HG03097 (cell line): Measurements from ENCODE around the gene CLNK.

Experiments used
- ATAC-seq: cut with Tn5 transposase; IDR thresholded peaks from one replicate; pipeline ENCODE4 v1.9.1; 2021; ENCODE audit not compliant: unreplicated experiment, low FRiP score

The CLNK gene

DNA sequence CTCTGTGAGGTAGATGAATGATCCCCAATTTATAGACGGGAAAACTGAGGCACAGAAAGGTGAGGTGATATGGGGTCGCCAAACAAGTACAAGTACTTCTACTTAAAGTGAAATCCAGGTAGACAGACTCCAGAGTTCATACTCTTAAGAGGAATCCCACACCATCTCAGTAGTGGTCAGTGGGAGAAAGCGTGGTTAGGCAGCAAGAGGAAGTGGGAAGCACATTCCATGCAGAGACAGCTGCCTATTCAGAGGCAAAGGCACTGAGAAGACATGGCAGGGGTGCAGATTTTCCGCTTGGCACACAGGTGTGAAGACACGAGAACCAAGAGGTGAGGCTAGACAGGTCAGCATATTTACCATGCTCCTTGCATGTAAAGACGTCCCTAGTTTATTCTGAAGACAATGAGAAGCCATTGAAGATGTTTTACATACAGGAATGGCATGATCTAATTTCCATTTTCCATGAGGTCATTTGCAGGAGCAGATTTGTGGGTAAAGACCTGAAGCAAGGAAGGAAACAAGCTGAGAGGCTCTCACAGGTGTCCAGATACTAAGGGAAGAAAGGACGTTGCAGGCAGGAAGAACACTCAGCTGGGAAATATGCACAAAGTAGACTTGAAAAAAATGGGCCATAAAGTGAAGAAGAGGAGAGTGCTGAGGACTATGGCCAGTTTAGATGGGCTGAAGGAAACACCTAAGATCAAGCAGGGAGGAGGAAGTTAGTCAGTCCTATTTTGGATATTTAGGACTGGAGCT lies 17.3 kb upstream of the CLNK start:
- ATAC-seq, result no peak

- ATAC-seq, result no peak
These were observed 16.6 kb upstream of the CLNK start for GRCh38 chr4:10701161-10701560.

DNA sequence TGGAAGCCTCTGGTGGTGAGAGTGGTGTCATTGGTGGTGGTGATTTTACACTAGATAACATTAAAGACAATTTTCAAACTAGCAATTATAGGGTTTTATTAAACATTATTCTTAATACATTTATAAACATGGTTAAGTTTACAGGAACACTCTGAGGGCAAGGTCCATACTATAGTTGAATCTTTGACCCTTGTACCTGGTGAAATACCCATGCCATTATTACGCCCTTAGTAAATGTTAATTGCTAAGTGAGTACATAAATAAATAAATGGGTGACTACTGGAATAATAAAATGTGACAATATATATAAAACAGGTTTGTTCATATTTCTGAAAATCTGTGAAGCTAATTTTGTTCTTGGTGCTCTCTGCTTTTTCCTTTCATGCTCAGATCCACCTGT lies 13.6 kb upstream of the CLNK start:
- no peak for ATAC-seq

GRCh38 chr4:10697086-10697485 lies 12.5 kb upstream of the CLNK start:
- ATAC-seq, result no peak

DNA sequence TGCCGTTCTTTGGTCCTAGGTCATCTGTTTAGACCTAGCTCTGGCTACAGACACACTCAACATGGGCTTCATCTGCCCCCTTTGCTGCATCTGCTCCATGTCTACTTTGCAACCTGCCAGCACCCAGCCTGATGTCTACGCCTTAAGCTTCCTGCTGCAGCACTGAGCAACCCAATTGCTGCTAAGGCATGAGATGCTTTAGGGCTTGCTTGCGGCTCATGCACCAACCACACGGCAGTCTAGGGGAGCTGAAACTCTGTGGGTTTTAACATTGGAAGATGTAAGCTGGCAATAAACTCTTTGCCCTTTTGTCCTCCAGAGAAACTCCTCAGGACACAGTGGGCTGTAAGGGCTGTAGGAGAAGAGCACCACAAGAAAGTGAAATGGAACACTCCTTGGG lies 11.7 kb upstream of the CLNK start:
- no peak for ATAC-seq

DNA sequence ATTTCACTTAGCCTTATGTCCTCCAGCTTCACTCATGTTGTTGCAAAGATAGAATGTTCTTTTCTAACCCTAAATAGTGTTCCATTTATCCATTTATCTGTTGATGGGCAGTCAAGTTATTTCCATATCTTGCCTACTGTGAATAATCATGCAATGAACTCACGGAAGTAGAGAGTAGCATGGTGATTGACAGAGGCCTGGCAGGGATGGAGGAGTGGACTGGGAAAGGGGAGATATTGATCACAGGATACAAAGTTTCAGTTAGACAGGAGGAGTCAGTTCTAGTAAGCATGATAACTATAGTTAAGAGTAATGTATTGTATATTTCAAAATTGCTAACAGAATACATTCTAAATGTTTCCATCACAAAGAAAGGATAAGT lies 10.3 kb upstream of the CLNK start:
- ATAC-seq, result no peak

DNA sequence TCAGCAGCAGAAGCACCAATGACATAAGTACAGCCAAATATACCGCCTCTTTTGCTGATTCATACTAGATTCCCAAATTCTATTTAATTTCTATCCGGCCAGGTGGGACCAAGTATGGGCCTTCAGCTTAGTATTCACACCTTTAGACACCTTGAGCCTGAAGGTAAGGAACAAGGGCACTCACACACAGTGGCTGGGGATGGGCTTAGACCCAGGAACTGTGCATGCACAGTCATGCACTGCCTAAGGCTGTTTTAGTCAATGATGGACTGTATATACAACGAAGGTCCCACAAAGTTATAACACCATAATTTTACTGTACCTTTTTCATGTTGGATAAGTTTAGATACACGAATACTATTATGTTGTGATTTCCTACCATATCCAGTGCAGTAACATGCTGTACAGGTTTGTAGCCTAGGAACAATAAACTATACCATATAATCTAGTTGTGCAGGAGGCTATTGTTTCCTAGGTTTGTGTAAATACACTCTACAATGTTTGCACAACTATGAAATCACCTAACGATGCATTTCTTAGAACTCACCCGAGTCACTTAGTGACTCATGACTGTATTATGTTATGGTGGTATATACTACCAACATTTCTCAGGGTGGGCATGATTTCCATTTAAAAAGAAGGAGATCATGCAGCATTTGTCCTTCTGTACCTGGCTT lies 9.7 kb upstream of the CLNK start:
- no peak for ATAC-seq

DNA sequence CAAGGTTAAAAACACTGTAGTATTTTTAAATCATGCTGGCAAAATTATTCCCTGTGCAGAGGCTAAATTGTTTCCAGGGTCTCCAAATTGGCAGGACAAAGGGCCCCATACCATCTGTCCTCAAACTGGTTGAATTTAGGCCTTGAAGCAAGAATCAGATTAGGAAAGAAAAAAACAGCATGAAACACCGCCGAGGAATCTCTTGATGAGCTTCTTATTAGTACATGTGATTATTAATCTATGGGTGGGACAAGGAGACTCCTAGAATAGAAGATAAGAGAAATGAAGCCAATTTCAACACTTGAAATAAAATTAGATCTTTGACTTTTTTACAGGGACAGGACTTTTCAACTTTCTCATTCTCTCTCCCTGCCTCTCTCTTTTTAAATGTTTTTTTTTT lies 7.1 kb upstream of the CLNK start:
- no peak for ATAC-seq

GRCh38 chr4:10690185-10690907 lies 5.8 kb upstream of the CLNK start:
- ATAC-seq, result no peak

DNA sequence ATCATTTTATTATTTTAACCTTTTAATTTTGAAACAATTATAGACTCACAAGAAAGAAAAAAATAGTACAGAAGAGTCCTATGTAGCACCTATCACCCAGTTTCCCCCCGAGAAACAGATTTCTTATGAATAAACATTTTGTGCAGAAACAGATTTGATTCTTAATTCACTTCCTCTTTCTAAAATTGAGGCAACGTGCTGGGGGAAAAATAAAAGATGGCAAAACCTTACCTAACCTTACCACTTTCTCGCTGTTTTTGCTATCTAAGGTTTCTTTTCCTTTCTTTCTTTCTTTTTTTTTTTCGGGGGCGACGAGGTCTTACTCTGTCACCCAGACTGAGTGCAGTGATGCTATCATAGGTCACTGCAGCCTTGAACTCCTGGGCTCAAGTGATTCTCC lies 4.3 kb upstream of the CLNK start:
- no peak for ATAC-seq

DNA sequence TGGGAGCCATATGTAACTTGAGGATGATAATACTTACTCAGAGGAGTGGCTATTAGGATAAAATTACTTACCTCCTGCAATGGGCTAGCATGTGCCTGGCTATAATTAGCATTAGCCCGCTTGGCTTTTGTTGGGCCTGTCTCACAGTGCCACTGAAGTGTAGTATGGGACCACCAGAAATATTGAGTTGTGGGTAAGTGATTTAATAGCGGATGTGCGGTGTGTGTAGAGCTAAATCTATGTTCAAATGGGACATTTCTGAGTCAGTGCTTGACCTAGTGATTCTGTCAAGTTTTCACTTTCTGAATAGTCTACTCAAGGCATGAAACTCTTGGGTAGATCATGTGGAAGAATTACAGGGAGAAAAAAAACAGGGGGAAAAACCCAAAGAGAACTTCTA lies 3.5 kb upstream of the CLNK start:
- peak; percentile 41 for ATAC-seq

DNA sequence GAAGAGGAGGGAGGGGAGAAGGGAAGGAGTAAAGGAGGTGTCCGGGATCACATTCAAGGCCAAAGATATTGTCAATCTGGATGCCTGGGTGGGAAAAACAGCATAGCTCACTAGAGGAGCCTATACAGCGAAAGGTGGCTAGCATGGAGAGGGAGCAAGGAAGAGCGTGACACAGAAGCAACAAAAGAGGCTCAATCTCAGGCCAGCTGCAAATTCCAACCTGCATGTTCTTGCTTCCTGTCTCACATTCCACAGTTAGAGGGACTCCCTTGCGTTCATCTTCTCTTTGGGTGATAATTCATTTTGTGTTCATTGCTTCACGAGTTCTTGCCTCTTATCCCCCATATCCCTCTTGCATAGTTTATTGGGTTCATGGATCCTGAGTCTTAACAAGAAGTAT lies 3.0 kb upstream of the CLNK start:
- no peak for ATAC-seq

DNA sequence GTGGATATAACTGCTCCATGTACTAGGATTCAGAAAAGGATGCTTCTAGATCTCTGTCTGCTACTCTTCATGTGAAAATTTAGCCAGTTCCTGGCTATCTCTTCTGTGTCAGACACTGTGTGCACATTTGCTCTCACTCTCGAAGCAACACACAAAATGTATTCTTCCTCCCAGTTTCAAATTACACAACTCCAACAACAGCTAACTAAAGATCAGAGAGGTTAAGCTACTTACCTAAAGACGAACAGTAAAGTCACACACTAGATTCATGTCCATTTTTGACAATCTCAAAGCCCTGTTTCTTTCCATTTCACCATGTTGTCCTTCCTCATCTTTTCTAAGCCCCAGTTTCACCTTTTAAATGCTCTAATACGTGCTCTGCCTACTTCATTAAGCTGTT lies 2.2 kb downstream of the CLNK start:
- ATAC-seq, result no peak

GRCh38 chr4:10677796-10678497 lies 6.6 kb downstream of the CLNK start:
- no peak for ATAC-seq

DNA sequence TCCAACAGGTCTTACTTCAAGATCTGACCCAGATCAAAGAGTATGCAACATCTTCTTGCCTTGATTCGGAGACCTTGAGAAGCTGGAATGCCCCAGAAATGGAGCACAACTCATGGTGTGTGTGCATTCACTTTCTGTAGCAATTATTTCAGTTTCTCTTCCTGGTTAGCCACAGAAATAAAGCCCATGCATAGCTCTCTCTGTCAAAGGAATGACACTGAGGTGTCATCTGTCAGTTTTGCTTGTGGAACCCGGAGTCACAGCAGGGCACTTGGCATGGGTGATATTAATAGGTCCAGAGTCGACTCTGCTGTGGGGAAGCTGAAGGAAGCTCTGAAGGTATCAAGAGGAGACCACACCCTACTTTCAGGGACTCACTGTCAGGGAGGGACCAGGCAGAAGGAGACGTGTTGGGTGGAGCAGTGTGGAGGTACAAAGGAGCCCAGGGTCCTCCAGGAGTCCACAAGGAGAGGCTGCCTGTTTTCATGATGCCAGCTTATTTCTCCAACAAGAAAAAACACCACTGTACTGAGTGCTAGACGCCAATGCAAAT lies 10.7 kb downstream of the CLNK start:
- ATAC-seq, result peak; percentile 72

DNA sequence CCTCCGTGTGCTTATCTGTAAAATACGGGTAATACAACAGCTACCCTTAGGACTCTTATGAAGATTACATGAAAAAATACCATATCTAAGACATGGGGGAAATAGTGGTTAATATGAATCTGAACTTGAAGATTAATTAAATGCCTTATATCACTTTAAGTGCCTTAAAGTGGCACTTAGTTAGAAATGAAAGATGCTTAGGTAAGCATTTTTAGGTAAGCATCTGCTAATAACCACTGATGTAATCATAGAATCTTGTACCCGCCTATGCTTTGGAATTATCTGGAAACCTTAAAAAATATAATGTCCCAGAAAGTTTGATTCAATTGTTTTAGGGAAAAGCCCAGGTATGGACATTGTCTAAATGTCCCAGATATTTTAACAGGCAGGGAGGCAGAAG lies 12.2 kb downstream of the CLNK start:
- no peak for ATAC-seq

DNA sequence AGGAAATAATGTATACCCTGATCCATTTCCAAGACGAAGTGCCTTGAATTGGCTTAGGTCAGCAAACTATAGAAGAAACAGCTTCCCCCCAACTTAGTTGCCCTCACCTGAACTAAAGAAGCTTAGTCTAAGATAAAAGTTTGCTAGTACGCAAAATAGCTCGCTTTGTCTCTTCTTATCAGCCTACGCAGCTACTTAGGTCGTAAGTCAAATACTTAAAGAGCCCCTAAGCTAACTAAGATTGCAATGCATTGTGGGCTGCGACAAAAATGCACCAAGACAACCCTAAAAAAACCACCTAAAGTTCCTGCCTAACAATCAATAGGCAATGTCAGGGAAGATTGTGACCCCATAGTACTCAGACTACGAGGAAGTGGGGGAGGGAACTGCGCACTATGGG lies 12.8 kb downstream of the CLNK start:
- ATAC-seq, result no peak

DNA sequence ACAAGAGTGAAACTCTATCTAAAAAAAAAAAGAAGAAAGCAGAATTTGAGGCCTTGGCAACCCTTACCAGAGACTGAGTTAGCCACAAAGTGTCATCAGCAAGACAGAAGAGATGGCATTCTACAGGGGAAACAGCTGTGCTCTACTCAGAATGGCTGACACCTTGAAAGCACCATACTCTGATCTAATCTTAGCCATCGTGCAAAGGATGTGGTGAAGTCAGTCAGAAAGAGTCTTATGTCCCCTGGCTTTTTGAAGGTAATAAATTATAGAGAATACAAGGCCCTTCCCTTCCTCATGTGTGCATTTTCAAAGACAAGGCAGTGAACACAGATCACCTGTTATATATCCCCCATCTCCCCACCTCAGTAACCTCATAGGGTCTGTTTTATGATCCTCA lies 13.2 kb downstream of the CLNK start:
- ATAC-seq, result peak; percentile 90

DNA sequence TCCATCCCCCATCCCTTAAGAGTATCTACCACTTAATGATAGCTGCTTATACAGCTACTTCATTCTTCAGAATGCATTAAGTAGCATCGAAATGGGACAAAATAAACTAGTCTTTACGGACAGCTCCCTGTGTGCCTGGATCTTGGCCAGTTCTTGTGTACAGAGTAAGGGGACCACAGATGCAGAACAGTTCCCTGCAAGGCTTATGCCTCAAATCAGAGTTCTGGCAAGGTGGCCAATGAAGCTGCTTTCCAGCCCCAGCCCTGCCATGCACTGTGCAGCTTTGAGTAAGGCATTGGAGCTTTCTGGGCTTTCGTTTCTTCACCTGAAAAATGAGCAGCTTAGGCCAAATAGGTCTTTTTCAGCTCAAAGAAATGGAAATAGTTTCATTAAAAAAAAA lies 14.2 kb downstream of the CLNK start:
- ATAC-seq, result no peak

DNA sequence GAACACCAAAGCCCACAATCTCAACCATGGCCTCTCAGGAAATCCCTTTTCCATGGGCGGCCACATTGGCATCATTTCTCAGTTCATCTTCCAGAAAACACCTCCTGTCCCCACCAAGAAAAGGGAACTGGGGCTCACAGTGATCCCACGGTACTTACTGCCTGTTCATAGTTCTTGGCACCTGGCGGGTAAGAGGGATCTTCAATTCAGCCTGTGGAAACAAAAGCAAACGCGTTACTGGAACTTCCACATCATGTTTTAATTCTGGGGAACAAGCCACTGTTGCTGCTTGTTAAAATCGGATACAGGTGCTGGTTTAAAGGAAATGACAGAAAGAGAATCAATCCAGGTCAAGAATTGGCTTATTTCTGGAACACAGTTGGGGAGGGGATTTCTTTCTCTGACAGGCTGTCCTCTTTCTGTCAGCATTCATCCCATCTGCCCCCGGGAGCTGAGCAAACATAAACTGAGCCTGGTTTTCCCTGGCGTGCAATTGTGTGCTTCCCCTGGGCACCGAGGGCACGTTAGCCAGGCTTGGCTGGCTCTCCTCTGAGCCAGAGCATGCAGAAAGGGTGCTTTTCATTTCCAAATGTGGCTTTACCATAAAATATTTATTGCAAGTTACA lies 16.8 kb downstream of the CLNK start:
- ATAC-seq, result no peak

GRCh38 chr4:10666616-10667015 lies 18.0 kb downstream of the CLNK start:
- no peak for ATAC-seq
